K562 (cell line): ENCODE data around the gene LRRC8C.

ENCODE experiments used
- BDP1 ChIP-seq: IDR thresholded peaks from 3 replicates; pipeline ENCODE4 v1.6.1; 2011; ENCODE audit not compliant: insufficient read length, insufficient read depth
- CTCF ChIP-seq, 3 experiments: IDR thresholded peaks in 2 of 3; conservative IDR thresholded peaks in 1 of 3; 2 replicates each; pipeline ENCODE4 v1.5.1; 2011 to 2012; ENCODE audit warnings: low read length in 3 of 3, mild to moderate bottlenecking in 3 of 3, control low read depth in 2 of 3, improper control_type of control experiment in 1 of 3, inconsistent platforms in 1 of 3, low read depth in 1 of 3, mixed read lengths in 1 of 3, moderate library complexity in 1 of 3; ENCODE audit not compliant: insufficient read depth in 2 of 3
- E2F6 ChIP-seq, 2 experiments: IDR thresholded peaks; 2 replicates each; pipeline ENCODE4 v1.6.1; 2011; ENCODE audit warnings: borderline replicate concordance in 1 of 2, control low read depth in 1 of 2, low read depth in 1 of 2, low read length in 1 of 2, mild to moderate bottlenecking in 1 of 2, mixed read lengths in 1 of 2, moderate library complexity in 1 of 2; ENCODE audit not compliant: insufficient read depth in 1 of 2, insufficient read length in 1 of 2, poor library complexity in 1 of 2, severe bottlenecking in 1 of 2; ENCODE audit errors: extremely low read depth in 1 of 2
- ESRRA ChIP-seq: fragments of 450-650 bp; IDR thresholded peaks from 2 replicates; pipeline ENCODE4 v1.6.1; 2014; ENCODE audit warnings: low read depth, mild to moderate bottlenecking, moderate library complexity, borderline replicate concordance
- FOXJ3 ChIP-seq: sonication (generic); formaldehyde crosslinking; IDR thresholded peaks from 2 replicates; pipeline ENCODE4 v1.4.0; 2020; ENCODE audit warnings: mild to moderate bottlenecking, missing genetic modification reagents
- GABPA ChIP-seq: fragments of 200-800 bp; sonication (Bioruptor generic); conservative IDR thresholded peaks from 2 replicates; pipeline ENCODE4 v1.6.1; 2016; ENCODE audit warnings: low read depth, missing genetic modification characterization, missing compliant biosample characterization
- GTF3C2 ChIP-seq: IDR thresholded peaks from 3 replicates; pipeline ENCODE4 v1.6.1; 2011; ENCODE audit warnings: borderline replicate concordance, mild to moderate bottlenecking, moderate library complexity; ENCODE audit not compliant: insufficient read length; ENCODE audit errors: extremely low read depth
- POLR2AphosphoS5 ChIP-seq: IDR thresholded peaks from 2 replicates; pipeline ENCODE4 v1.6.1; 2011; ENCODE audit warnings: mild to moderate bottlenecking, low read depth, low read length, moderate library complexity; ENCODE audit not compliant: control insufficient read depth, insufficient read depth
- RBM39 ChIP-seq: fragments of 200-400 bp; formaldehyde crosslinking; optimal IDR thresholded peaks from 2 replicates; pipeline ENCODE3; 2018; ENCODE audit warnings: low read depth, low read length

DNA sequence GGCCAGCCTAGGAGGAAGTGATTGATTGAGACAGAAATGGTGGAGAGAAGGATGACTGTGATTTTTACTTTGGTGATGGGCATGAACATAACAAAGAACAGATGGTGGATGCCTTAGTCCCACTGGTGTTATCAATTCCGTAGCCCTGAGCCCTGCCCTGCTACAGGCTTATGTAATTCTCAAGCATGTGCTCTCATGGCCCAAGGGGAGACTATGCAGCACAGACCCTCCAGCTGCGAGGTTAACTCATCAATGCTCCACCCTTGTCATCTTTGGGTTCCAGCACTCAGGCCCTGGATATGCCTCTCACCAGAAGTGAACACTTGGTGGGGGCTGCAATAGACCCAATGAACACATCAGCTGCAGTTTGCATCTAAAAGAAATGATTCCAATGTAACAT is 125.2 kb downstream of the LRRC8C start:
- no peak for TF ChIP-seq BDP1
- TF ChIP-seq CTCF (IDR thresholded peaks at IDR 0.05 in 2 of 3, conservative IDR thresholded peaks at IDR 0.05 in 1 of 3; ENCODE audit: insufficient read depth in 2 of 3, low read depth in 1 of 3, low read length in 3 of 3): no peak
- TF ChIP-seq GABPA (tag): no peak
- TF ChIP-seq E2F6 (IDR thresholded peaks at IDR 0.05; ENCODE audit: borderline replicate concordance in 1 of 2, extremely low read depth in 1 of 2, insufficient read depth in 1 of 2, insufficient read length in 1 of 2, low read depth in 1 of 2, low read length in 1 of 2, poor library complexity in 1 of 2, severe bottlenecking in 1 of 2): no peak
- TF ChIP-seq GTF3C2: no peak
- TF ChIP-seq FOXJ3: no peak
- no peak for TF ChIP-seq POLR2AphosphoS5
- TF ChIP-seq RBM39: no peak
- TF ChIP-seq ESRRA: no peak
